Endothelial cell of umbilical vein (primary cell): ENCODE data around the gene USP43. TPM values are rescaled to one million over a fixed set of nuclear protein-coding genes. Genes with fewer than 3 reads are reported as not detected.

Source experiments
- BruUV-seq: library from RNA; stranded (reverse); fragments of 400-500 nt; replicated peaks from 2 replicates; lab custom pipeline; 2021; lab: Mats Ljungman, UMichigan
- CTCF ChIA-PET: fragments of 300-600, 350-600 bp; sonication (Branson Sonifier 250); formaldehyde crosslinking; loops from one replicate; lab custom pipeline; 2021; ENCODE audit warnings: antibody characterized with exemption, inconsistent platforms; lab: Charles Lee
- POLR2A ChIA-PET: fragments of 300-600, 350-600 bp; sonication (Branson Sonifier 250); formaldehyde crosslinking; loops from one replicate; lab custom pipeline; 2021; ENCODE audit warnings: antibody characterized with exemption, inconsistent platforms; lab: Charles Lee
- DNase-seq: peaks from one replicate; pipeline ENCODE4 v3.0.0-alpha.2; 2011; ENCODE audit warnings: low read depth, low spot score
- FAIRE-seq: peaks from 2 replicates; lab custom pipeline; 2011; peaks lifted over from hg19 to GRCh38; lab: Jason Lieb, UNC
- H2AFZ ChIP-seq: 2 replicates; pipeline ENCODE4 v1.6.0; 2012; ENCODE audit warnings: low read depth, low read length, control low read depth, inconsistent platforms
- H3K27ac ChIP-seq: 2 replicates; pipeline ENCODE4 v1.5.1; 2011; ENCODE audit warnings: low read depth, mild to moderate bottlenecking, control low read depth, low read length, moderate library complexity; ENCODE audit not compliant: insufficient read depth
- H3K27me3 ChIP-seq, 2 experiments: 2 replicates each; pipeline versions ENCODE4 v1.6.0 to v1.6.1; 2011; ENCODE audit warnings: low read length in 2 of 2, mixed read lengths in 1 of 2; ENCODE audit not compliant: control insufficient read depth in 2 of 2, insufficient read depth in 2 of 2
- H3K36me3 ChIP-seq, 2 experiments: 2 replicates in 1 of 2; 3 replicates in 1 of 2; pipeline ENCODE4 v1.5.1; 2011; ENCODE audit warnings: low read length in 2 of 2, mild to moderate bottlenecking in 1 of 2, moderate library complexity in 1 of 2; ENCODE audit not compliant: control insufficient read depth in 2 of 2, insufficient read depth in 2 of 2; ENCODE audit errors: extremely low read depth in 1 of 2
- H3K4me1 ChIP-seq: 3 replicates; pipeline ENCODE4 v1.5.1; 2011; ENCODE audit warnings: mild to moderate bottlenecking, low read length; ENCODE audit not compliant: control insufficient read depth, insufficient read depth; ENCODE audit errors: extremely low read depth
- H3K4me2 ChIP-seq: 2 replicates; pipeline ENCODE4 v1.6.1; 2011; ENCODE audit warnings: low read length, control low read depth, mixed read lengths; ENCODE audit not compliant: insufficient read depth
- H3K4me3 ChIP-seq, 3 experiments: fragments of 200-600 bp in 1 of 3; sonication (generic), shearing (Covaris generic) in 1 of 3; replicated peaks in 1 of 3; 2 replicates each; pipeline ENCODE4 v1.5.1; 2011 to 2016; ENCODE audit warnings: control low read depth in 3 of 3, low read length in 3 of 3, mild to moderate bottlenecking in 2 of 3, inconsistent platforms in 1 of 3, low read depth in 1 of 3, moderate library complexity in 1 of 3; ENCODE audit not compliant: insufficient read depth in 1 of 3
- H3K79me2 ChIP-seq: 2 replicates; pipeline ENCODE4 v1.6.0; 2012; ENCODE audit warnings: low read length, inconsistent platforms; ENCODE audit not compliant: control insufficient read depth, insufficient read depth
- H3K9ac ChIP-seq: replicated peaks from 2 replicates; pipeline ENCODE3; 2011; ENCODE audit warnings: low read length, control low read depth; ENCODE audit not compliant: insufficient read depth; ENCODE audit errors: extremely low read depth
- H3K9me1 ChIP-seq: replicated peaks from 3 replicates; pipeline ENCODE4 v1.6.0; 2011; ENCODE audit warnings: mild to moderate bottlenecking, low read length; ENCODE audit not compliant: control insufficient read depth, insufficient read depth; ENCODE audit errors: extremely low read depth
- H3K9me3 ChIP-seq: replicated peaks from 2 replicates; pipeline ENCODE4 v1.5.1; 2012; ENCODE audit warnings: low read length, inconsistent platforms; ENCODE audit not compliant: control insufficient read depth, insufficient read depth
- H4K20me1 ChIP-seq: replicated peaks from 2 replicates; pipeline ENCODE3; 2011; ENCODE audit warnings: mild to moderate bottlenecking, low read length; ENCODE audit not compliant: control insufficient read depth, insufficient read depth; ENCODE audit errors: extremely low read depth
- CTCF ChIP-seq, 2 donors: IDR thresholded peaks; 1 replicate in 1 of 2; 2 replicates in 1 of 2; pipeline ENCODE4 v1.5.1; 2011; ENCODE audit warnings: low read length in 2 of 2, mild to moderate bottlenecking in 2 of 2, moderate library complexity in 2 of 2, control low read depth in 1 of 2, inconsistent platforms in 1 of 2, low read depth in 1 of 2; ENCODE audit not compliant: insufficient read depth in 1 of 2; ENCODE audit errors: extremely low read depth in 1 of 2
- GATA2 ChIP-seq: IDR thresholded peaks from 2 replicates; pipeline ENCODE4 v1.7.0; 2011; ENCODE audit warnings: low read depth, mild to moderate bottlenecking, moderate library complexity, mixed read lengths, low read length; ENCODE audit not compliant: insufficient read length, insufficient read depth
- MYC ChIP-seq: IDR thresholded peaks from one replicate; pipeline ENCODE4 v1.6.1; 2011; ENCODE audit warnings: mild to moderate bottlenecking, low read depth, low read length
- dilution Hi-C: fragments of 300-500 bp; cut with MboI; formaldehyde crosslinking; loops from one replicate; pipeline ENCODE4 v1.15.0; 2019; ENCODE audit warnings: low sequenced_read_pairs; ENCODE audit not compliant: extremely low pct_ligation_motif_present
- intact Hi-C: fragments of 100-400 bp; cut with micrococcal nuclease; formaldehyde crosslinking; loops from one replicate; pipeline ENCODE4 v1.10.0; 2022
- polyA plus RNA-seq, 4 experiments: library from polyadenylated mRNA; depleted of rRNA in 3 of 4; stranded (reverse) in 3 of 4; unstranded in 1 of 4; fragments of >200 nt; gene quantifications; 2 replicates each; pipeline versions ENCODE4 v1.2.1 to v1.2.3, GENCODE V29; 2011 to 2012; ENCODE audit warnings: missing spikeins in 1 of 4
- total RNA-seq: library from RNA; stranded (reverse); gene quantifications from 2 replicates; pipeline ENCODE4 v1.2.3, GENCODE V29; 2021

USP43 gene
- total and polyA plus RNA-seq, 2 donors (not counting 3 experiments of a cell fraction or from before 2014, with no cell fraction given) = 0.01 TPM; not detected in 1

GRCh38 chr17:9728564-9728963 lies 83.2 kb downstream of the USP43 start:
- CTCF ChIA-PET = interaction anchor here (0.6 to 1.5 kb wide), 4 partner anchors 40 to 1583 kb away, joined by 3 to 5 read pairs (median 3); no protein-coding TSS in a partner anchor
- Histone ChIP-seq H3K4me3 (no peak overlapping the region), H3K27ac (no peak overlapping the region), H3K4me1 (no peaks in the 10 kb centered on the region), H3K4me2 (no peak overlapping the region), H2AFZ (no peak overlapping the region), H3K79me2 (no peaks in the 10 kb centered on the region), H3K9ac (no peak overlapping the region), H3K9me3 (no peaks in the 10 kb centered on the region), H4K20me1 (no peaks in the 10 kb centered on the region), H3K9me1 (no peaks in the 10 kb centered on the region), H3K27me3 (no peaks in the 10 kb centered on the region), H3K36me3 (no peaks in the 10 kb centered on the region)
- no peak for DNase-seq
- BruUV-seq = no TSS peak
- POLR2A ChIA-PET = no interaction called here
- TF ChIP-seq MYC (no peak), GATA2 (no peak), CTCF (IDR thresholded peaks at IDR 0.05; ENCODE audit: extremely low read depth in 1 of 2, insufficient read depth in 1 of 2, low read depth in 1 of 2, low read length in 2 of 2) (no peak)
- dilution Hi-C loops = no loop called here
- intact Hi-C loops = loop anchor here (10.0 kb wide), 1 partner anchor 886 kb away; no protein-coding TSS in a partner anchor
- FAIRE-seq = no peak

GRCh38 chr17:9729034-9729650 lies 83.8 kb downstream of the USP43 start:
- TF ChIP-seq GATA2 (no peak), MYC (no peak), CTCF (IDR thresholded peaks at IDR 0.05; ENCODE audit: extremely low read depth in 1 of 2, insufficient read depth in 1 of 2, low read depth in 1 of 2, low read length in 2 of 2) (peak; percentile 74 to 85)
- no TSS peak for BruUV-seq
- H3K4me1 ChIP-seq = no peaks in the 10 kb centered on the region
- no peak overlapping the region for H2AFZ ChIP-seq
- dilution Hi-C loops = no loop called here
- H3K4me3 ChIP-seq = no peak overlapping the region
- no peak overlapping the region for H3K4me2 ChIP-seq
- no peak overlapping the region for H3K27ac ChIP-seq
- no peaks in the 10 kb centered on the region for H3K27me3 ChIP-seq
- peak; percentile 63 for FAIRE-seq
- H3K9ac ChIP-seq = no peak overlapping the region
- no peaks in the 10 kb centered on the region for H3K9me3 ChIP-seq
- intact Hi-C loops = loop anchor here (1.0 to 10.0 kb wide), 2 partner anchors 39 to 886 kb away; no protein-coding TSS in a partner anchor
- DNase-seq = peak; percentile 7
- no peaks in the 10 kb centered on the region for H4K20me1 ChIP-seq
- POLR2A ChIA-PET = no interaction called here
- no peaks in the 10 kb centered on the region for H3K79me2 ChIP-seq
- CTCF ChIA-PET = interaction anchor here (0.6 to 1.5 kb wide), 3 partner anchors 39 to 1583 kb away, joined by 3 to 5 read pairs (median 3); no protein-coding TSS in a partner anchor
- no peaks in the 10 kb centered on the region for H3K9me1 ChIP-seq
- no peaks in the 10 kb centered on the region for H3K36me3 ChIP-seq
